ENCODE results near the gene HEYL.

- TF ChIP-seq EP300 (IDR thresholded peaks at IDR 0.05) (no peak), POLR2A (IDR thresholded peaks at IDR 0.05) (no peak), CTCF (IDR thresholded peaks at IDR 0.05) (no peak)
These were observed 46.1 kb downstream of the HEYL start for GRCh38 chr1:39593386-39593785.

Data from tibial nerve (tissue), 4 donors.